HG03571 (cell line): Measurements from ENCODE around the gene STOML1.

Source experiments
- ATAC-seq: cut with Tn5 transposase; IDR thresholded peaks from one replicate; pipeline ENCODE4 v1.9.1; 2021; ENCODE audit not compliant: unreplicated experiment

Gene STOML1

GRCh38 chr15:73991726-73992593, at the start of gene STOML1:
Gene STOML1, minus strand, starts transcription at chr15:73992295. Its CDS starts 72 bp downstream, at chr15:73992223.
- ATAC-seq: peak; percentile 62

DNA sequence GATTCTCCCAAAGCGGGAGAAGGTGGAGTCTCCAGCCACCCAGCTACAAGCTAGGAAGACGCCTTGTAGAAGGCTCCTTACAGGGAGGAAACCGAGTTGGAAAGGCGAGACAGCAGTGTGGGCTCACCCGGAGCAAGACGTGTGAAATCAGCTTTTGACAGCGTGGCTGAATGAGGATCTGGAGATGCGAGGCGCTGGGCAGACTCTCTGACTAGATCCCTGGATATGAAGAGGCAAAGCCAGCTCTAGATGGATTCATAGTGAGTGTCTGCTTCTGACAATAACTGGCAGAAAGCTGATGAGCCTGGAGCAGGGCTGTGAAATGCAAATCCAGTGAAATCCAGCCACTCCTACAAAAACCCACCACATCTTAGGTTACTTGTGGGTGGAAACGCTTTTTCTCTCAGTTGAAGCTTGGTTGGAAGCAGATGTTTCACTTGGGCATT, 49.2 kb upstream of the STOML1 start:
- ATAC-seq: no peak

DNA sequence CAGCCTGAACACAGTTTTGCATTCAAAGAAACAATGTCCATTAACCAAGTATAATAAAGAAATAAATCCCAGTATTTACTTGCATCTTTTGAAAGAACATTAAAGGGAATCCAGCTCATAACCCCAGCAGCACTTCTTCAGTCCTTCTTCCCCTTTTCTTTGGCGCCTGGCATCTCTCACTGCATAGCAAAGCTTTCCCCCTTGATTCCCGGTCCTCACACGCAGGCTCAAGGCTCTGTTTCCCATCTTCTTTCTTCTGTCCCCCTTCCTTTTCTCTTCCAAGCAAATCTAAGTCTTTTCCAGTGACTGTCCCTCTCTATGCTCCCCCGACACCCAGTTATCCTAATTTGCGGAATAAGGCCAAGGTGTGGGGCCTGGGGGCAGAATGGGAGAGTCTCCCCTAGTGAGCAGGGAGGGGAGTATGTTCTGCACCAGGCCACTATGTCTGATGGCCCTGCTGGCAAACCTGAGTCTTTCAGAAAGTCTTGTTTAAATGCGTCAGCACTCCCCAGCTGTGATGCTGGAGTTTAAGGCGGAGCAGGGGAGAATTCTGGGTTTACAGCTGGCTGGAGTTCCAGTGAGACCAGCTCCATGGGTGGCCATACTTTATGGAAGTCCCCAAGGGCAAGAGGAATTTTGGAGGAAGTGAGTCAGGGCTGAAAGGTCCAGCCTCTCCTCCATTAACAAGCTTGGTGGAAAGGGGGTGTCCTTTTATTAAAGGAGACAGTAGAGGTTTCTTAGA, 48.2 kb upstream of the STOML1 start:
- no peak for ATAC-seq

GRCh38 chr15:74039656-74040010, 47.5 kb upstream of the STOML1 start:
- ATAC-seq: no peak

DNA sequence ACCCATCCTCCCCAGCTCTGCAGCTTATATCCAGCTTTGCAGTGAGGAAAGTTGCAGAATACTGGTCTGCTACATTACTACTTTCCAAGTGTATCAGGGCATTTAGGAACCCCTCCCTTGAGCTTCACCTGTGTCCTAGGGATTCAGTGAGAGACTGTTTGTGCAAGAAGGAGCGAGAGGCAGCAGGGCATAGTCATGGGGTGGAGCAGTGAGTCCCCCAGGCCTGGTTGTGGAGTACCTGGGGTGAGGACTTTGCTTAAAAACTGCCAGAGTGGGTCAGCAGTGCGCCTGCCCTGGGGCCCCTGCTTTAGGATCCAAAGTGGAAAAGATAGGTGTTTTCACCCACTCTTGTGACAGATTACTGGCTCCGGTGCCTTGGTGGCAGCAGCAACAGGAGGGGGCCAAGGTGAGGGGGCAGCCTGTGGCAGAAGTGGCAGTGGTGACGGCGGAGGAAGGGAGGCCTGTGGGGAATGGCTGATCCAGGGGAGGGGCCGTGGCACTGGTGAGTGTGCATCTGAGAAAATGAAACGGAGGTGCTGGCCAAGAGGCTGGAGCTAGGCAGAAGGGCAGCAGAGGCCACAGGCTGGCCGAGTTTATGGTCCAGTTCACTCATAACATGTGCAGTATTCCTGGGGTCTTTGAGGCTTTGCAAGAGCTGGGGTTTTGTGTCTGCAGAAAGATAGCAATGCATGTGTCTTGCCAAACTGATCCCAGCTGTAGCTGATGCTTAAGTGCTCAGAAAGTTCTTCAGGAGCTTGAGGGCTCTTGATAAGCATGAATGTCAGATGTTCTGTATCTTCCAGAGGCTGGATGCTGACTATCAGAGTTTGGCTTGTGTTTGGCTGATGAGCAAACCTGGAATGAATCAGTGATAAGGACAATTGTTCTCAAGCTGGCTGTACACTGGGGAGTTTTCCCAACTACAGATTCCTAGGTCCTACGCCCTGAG, 46.9 kb upstream of the STOML1 start:
- ATAC-seq: no peak

DNA sequence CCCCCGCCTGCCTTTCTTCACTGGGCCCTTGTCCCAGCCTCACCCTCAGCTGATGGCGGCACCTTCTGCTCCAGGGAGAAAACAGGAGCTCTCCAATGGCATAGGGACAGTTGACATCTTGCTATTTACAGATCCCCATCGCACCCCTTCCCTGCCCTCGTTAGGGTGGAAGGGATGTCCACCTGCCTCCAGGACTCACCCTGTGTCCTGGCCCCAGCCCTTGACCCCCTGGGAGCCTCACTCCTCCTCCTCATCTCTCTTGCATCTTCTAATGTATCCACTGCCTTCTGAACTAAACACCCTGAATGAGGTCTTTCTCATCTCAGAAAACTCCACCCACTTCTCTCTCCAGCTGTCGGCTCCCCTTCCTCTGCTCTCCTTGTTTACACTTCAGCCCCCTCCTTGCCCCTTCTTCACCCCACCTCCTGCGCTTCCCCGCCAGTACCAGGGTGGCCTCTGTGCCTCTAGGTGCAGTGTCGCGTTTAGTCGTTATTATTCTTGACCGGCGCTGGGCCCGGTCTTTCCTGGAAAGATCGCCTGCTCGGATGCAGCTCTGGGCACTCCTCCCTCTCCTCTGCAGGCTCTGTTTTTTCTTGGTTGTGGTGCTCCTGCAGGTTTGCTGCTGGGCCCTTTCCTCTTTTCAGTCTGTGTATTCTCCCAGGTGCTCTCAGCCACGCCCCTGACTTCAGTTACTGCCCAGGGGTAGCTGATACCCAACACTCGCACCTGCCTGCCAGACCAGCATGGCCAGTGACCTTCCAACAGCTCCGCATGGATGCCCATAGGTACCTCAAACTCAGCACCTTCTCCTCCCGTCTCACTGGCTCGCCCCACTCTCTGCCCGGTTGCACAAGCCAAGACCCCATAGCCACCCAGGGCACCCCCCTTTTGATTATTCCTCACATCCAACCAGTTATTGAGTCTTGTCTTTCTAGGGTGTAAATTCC, 45.3 kb upstream of the STOML1 start:
- no peak for ATAC-seq

DNA sequence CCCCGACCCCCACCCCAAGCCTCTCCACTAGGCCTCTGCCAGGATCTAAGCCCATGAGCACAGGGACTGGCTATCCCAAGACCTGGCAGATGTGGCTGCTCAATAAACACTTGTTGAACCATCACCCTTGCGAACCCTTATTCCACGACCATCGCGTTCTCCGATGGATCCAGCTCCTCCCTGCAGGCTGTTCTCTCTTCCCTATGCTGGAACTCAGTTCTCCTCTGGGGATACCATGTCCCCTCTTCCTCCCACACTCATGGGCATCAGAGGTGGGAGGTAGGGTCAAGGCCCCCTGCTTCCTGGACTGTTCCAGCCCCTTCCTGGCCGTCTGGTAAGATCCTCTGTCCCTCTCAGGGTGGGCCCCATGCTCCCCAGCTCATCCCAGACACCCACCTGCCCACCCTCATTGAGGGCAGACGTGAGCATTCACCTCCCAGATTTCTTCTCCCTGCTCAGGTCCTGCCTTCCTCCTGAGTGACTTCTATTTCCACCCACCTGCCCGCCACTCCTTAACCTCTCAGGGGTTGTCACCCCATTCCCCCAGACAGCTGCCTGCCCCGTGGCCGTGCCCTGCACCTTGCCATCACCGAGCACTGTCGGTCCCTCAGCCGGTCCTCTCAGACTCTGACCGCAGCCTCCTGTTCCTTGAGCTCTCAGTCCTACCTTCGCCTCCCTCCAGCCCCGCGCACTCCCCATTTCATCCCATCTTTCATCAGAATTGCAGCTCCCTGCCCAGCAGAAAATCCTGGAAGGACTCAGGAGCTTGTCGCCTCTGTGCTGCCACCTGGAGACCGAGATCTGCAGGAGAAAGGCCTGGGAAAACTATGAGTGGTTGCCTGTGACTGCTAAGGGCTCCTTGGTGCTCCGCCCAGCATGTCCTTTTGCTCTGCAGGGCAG, 44.4 kb upstream of the STOML1 start:
- ATAC-seq: no peak

- no peak for ATAC-seq
These were observed 43.3 kb upstream of the STOML1 start for GRCh38 chr15:74035121-74036017.

DNA sequence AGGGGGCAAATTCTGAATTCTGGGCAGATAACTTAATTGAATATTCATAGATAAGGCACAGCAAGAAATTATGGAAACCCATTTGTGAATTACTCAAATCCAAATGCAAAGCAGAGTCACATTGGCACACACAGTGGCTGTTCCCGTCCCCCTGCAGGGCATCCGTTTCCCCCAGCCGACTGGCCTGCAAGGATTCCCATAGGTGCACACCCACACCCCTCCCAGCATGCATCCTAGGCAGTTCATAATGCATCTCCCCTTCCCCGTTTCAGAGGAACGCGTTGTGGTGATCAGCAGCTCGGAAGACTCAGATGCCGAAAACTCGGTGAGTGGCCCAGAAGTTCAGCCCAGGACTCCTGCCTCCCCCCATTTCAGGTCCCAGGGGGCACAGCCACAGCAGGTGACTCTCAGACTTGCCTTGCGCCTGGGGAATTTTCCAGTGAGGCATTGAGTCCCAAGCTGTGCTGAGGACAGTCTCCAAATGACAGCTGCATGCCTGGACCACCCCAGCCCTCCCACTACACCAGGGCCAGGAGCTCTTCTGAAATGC, 42.2 kb upstream of the STOML1 start:
- no peak for ATAC-seq

DNA sequence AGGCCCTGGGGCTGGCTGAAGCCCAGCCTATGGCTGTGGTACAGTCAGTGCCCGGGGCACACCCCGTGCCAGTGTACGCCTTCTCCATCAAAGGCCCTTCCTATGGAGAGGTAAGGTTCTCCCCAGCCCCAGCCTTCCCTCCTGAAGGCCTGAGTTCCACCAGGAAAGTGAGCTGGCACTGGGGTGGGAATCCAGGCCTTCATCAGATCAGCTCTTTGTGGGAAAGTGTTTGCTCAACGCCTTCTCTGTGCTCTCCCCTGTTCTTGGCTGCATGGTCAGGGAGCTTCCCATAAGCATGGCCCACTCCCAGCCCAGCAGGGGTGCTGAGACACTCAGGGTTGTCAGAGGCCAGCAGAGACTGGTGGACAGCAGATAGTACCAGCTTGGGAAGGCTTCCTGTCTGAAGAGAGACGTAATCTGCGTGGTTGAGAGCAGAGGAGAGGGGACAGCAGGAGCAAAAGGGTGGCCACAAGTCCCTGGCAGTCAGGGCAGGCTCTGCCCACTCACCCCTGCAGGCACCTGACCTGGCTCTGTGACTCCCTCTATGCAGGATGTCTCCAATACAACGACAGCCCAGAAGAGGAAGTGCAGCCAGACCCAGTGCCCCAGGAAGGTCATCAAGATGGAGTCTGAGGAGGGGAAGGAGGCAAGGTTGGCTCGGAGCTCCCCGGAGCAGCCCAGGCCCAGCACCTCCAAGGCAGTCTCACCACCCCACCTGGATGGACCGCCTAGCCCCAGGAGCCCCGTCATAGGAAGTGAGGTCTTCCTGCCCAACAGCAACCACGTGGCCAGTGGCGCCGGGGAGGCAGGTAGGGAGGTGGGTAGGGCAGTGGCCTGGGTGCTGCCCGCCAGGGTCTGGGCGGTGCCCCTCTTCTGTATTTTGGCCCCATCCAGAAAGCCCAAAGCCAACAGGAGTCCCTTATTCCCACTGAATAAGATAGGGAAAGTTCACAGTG, 40.8 kb upstream of the STOML1 start:
- no peak for ATAC-seq

GRCh38 chr15:74032046-74032445, 40.0 kb upstream of the STOML1 start:
- ATAC-seq: no peak

- no peak for ATAC-seq
These were observed 36.6 kb upstream of the STOML1 start for GRCh38 chr15:74028646-74029045.

GRCh38 chr15:74027688-74028087, 35.6 kb upstream of the STOML1 start:
- no peak for ATAC-seq

- no peak for ATAC-seq
These were observed 33.3 kb upstream of the STOML1 start for GRCh38 chr15:74025436-74025835.

DNA sequence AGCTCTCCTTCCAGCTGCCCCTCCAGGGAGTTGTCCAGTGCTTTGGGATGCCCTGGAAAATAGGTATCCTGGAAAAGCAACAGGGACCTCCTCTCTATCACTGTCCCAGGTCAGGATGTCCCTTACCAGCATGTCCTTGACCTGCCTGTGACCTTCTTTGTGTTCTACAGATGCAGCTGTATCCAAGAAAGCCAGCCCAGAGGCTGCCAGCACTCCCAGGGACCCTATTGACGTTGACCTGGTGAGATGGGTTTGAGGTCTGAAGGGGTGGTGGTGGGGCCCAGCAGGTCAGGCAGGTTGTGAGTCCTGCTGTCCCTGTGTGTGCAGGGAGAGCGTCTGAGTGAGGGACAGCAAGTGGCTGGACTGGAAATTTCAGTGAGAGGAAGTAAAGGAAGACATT, 32.6 kb upstream of the STOML1 start:
- ATAC-seq: no peak

DNA sequence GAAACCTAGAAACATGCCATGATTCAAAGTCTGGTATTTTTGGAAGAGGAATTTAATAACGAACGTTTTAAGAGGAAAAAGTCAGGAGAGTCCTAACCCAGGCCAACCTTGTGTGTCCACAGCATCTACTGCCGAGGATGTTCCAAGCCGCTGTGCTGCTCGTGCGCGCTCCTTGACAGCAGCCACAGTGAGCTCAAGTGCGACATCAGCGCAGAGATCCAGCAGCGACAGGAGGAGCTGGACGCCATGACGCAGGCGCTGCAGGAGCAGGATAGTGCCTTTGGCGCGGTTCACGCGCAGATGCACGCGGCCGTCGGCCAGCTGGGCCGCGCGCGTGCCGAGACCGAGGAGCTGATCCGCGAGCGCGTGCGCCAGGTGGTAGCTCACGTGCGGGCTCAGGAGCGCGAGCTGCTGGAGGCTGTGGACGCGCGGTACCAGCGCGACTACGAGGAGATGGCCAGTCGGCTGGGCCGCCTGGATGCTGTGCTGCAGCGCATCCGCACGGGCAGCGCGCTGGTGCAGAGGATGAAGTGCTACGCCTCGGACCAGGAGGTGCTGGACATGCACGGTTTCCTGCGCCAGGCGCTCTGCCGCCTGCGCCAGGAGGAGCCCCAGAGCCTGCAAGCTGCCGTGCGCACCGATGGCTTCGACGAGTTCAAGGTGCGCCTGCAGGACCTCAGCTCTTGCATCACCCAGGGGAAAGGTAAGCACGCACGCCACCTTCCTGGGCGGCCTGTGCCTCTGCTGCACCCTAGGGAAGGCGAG, 30.8 kb upstream of the STOML1 start:
- ATAC-seq: no peak
